ENCODE measurements around the gene BANF2. TPM values are rescaled to one million over a fixed set of nuclear protein-coding genes. Genes with fewer than 3 reads are reported as not detected.

The BANF2 gene
- total RNA-seq, 1 donor from 2014 or later: not detected

GRCh38 chr20:17653835-17654648 lies 45.7 kb upstream of the BANF2 start:
- H3K27me3 Mint-ChIP-seq: no peaks in the 10 kb centered on the region
- no peak for ATAC-seq (ENCODE audit: low read depth)
- DNase-seq: no peak
- ChIA-PET POLR2A (no interaction called here), CTCF (interaction anchor here (1.3 kb wide), 1 partner anchor 242 kb away, joined by 3 read pairs; no protein-coding TSS in a partner anchor)
- peaks cover 19% of the 10 kb centered on the region for H3K36me3 Mint-ChIP-seq (ENCODE audit: low read depth)
- no peak overlapping the region for H3K4me3 Mint-ChIP-seq
- intact Hi-C loops (cut with micrococcal nuclease): no loop called here
- H3K4me1 Mint-ChIP-seq: peaks cover 10% of the 10 kb centered on the region
- H3K9me3 Mint-ChIP-seq: peaks cover 6% of the 10 kb centered on the region
- TF ChIP-seq CTCF (IDR thresholded peaks at IDR 0.05): no peak
- H3K27ac Mint-ChIP-seq: no peak overlapping the region

- H3K27ac Mint-ChIP-seq: no peak overlapping the region
- POLR2A ChIA-PET: no interaction called here
These were observed 45.0 kb upstream of the BANF2 start for GRCh38 chr20:17654649-17655285.

GRCh38 chr20:17655286-17655651 lies 44.5 kb upstream of the BANF2 start:
- CTCF ChIA-PET: interaction anchor here (1.3 to 1.5 kb wide), 3 partner anchors 27 to 283 kb away, joined by 3 to 6 read pairs (median 6); partner anchors contain the start of gene RRBP1
- Mint-ChIP-seq H3K4me1 (peaks cover 4% of the 10 kb centered on the region), H3K9me3 (peaks cover 6% of the 10 kb centered on the region), H3K4me3 (no peak overlapping the region), H3K27me3 (no peaks in the 10 kb centered on the region), H3K27ac (no peak overlapping the region), H3K36me3 (ENCODE audit: low read depth) (peaks cover 20% of the 10 kb centered on the region)
- no peak for ATAC-seq (ENCODE audit: low read depth)
- DNase-seq: no peak
- intact Hi-C loops (cut with micrococcal nuclease): loop anchor here (1.0 kb wide), 2 partner anchors 243 to 341 kb away; no protein-coding TSS in a partner anchor
- TF ChIP-seq CTCF (IDR thresholded peaks at IDR 0.05): no peak
- POLR2A ChIA-PET: no interaction called here

More at GRCh38 chr20:17654649-17655285, 45.0 kb upstream of the BANF2 start:
- CTCF ChIA-PET: interaction anchor here (1.3 to 1.5 kb wide), 3 partner anchors 27 to 284 kb away, joined by 3 to 6 read pairs (median 6); partner anchors contain the start of gene RRBP1
- intact Hi-C loops (cut with micrococcal nuclease): loop anchor here (1.0 kb wide), 2 partner anchors 244 to 342 kb away; no protein-coding TSS in a partner anchor
- Mint-ChIP-seq H3K27me3 (no peaks in the 10 kb centered on the region), H3K4me1 (peaks cover 6% of the 10 kb centered on the region), H3K9me3 (peaks cover 6% of the 10 kb centered on the region), H3K4me3 (no peak overlapping the region), H3K36me3 (ENCODE audit: low read depth) (peaks cover 19% of the 10 kb centered on the region)
- DNase-seq (no peak), ATAC-seq (ENCODE audit: low read depth) (no peak)
- no peak for TF ChIP-seq CTCF (IDR thresholded peaks at IDR 0.05)

- no peak for DNase-seq
- no peak for ATAC-seq (ENCODE audit: low read depth)
- Mint-ChIP-seq H3K9me3 (peaks cover 6% of the 10 kb centered on the region), H3K27me3 (no peaks in the 10 kb centered on the region), H3K27ac (no peak overlapping the region), H3K4me1 (peaks cover 6% of the 10 kb centered on the region), H3K4me3 (no peak overlapping the region), H3K36me3 (ENCODE audit: low read depth) (peaks cover 20% of the 10 kb centered on the region)
- intact Hi-C loops (cut with micrococcal nuclease): loop anchor here (1.0 kb wide), 2 partner anchors 242 to 340 kb away; no protein-coding TSS in a partner anchor
- no peak for TF ChIP-seq CTCF (IDR thresholded peaks at IDR 0.05)
- ChIA-PET CTCF (interaction anchor here (1.2 to 1.5 kb wide), 3 partner anchors 26 to 283 kb away, joined by 3 to 6 read pairs (median 6); partner anchors contain the start of gene RRBP1), POLR2A (no interaction called here)
These were observed 43.8 kb upstream of the BANF2 start for GRCh38 chr20:17655865-17656479.

All from activated B cell treated with CpG ODN at 0.5 μM for 24 hours (primary cell).